HepG2 (cell line): Measurements from ENCODE around the gene CAMTA1. TPM values are rescaled to one million over a fixed set of nuclear protein-coding genes. Genes with fewer than 3 reads are reported as not detected.

ENCODE experiments used
- ATAC-seq: fragments of 200-7000 bp; cut with Tn5 transposase; 3 replicates; pipeline ENCODE4 v1.9.1; 2020; ENCODE audit warnings: mild to moderate bottlenecking, moderate library complexity
- BruUV-seq: library from RNA; stranded (reverse); fragments of 400-500 nt; replicated peaks from 2 replicates; lab custom pipeline; 2021; lab: Mats Ljungman, UMichigan
- CTCF ChIA-PET: fragments of 300-600 bp; formaldehyde crosslinking; extraction: SDS; loops from one replicate; lab custom pipeline; 2021; ENCODE audit warnings: low total read pairs, inconsistent platforms, low intra/inter-chr PET ratio; lab: Yijun Ruan, JAX
- POLR2A ChIA-PET: fragments of 350-600 bp; sonication (Branson Sonifier 250); formaldehyde crosslinking; loops from one replicate; lab custom pipeline; 2020; ENCODE audit warnings: antibody characterized with exemption, inconsistent platforms; lab: Yijun Ruan, JAX
- DNase-seq: peaks from one replicate; pipeline ENCODE4 v3.0.0-alpha.2; 2015; ENCODE audit warnings: low spot score
- FAIRE-seq: peaks from 3 replicates; lab custom pipeline; 2011; peaks lifted over from hg19 to GRCh38; lab: Jason Lieb, UNC
- H2AFZ ChIP-seq: one replicate; pipeline ENCODE4 v1.6.1; 2011; ENCODE audit warnings: low read length, inconsistent platforms
- H3K27ac ChIP-seq: fragments of 300-600 bp; 3 replicates; pipeline ENCODE4 v1.8.0; 2011; ENCODE audit warnings: mixed run types, mild to moderate bottlenecking, mixed read lengths, low read length, inconsistent platforms; ENCODE audit not compliant: insufficient read depth; ENCODE audit errors: extremely low read length
- H3K27me3 ChIP-seq, 2 experiments: fragments of 200-600 bp in 1 of 2; 2 replicates in 1 of 2; 3 replicates in 1 of 2; pipeline versions ENCODE4 v1.6.0 to v1.8.0; 2011; ENCODE audit warnings: low read length in 2 of 2, mild to moderate bottlenecking in 2 of 2, moderate library complexity in 2 of 2, inconsistent platforms in 1 of 2; ENCODE audit not compliant: insufficient read depth in 2 of 2, control insufficient read depth in 1 of 2
- H3K36me3 ChIP-seq, 2 experiments: fragments of 200-600 bp in 1 of 2; replicated peaks in 1 of 2; 2 replicates in 1 of 2; 3 replicates in 1 of 2; pipeline versions ENCODE4 v1.5.1 to v1.8.0; 2011; ENCODE audit warnings: low read length in 2 of 2, inconsistent platforms in 1 of 2; ENCODE audit not compliant: insufficient read depth in 2 of 2, control insufficient read depth in 1 of 2
- H3K4me1 ChIP-seq: 2 replicates; pipeline ENCODE4 v1.5.1; 2012; ENCODE audit warnings: low read length, inconsistent platforms; ENCODE audit not compliant: insufficient read depth
- H3K4me2 ChIP-seq: 2 replicates; pipeline ENCODE4 v1.6.0; 2011; ENCODE audit warnings: low read depth, low read length, inconsistent platforms
- H3K4me3 ChIP-seq, 3 experiments: fragments of 200-600 bp in 1 of 3; sonication (generic), shearing (Covaris generic) in 1 of 3; replicated peaks in 1 of 3; 2 replicates each; pipeline ENCODE4 v1.5.1; 2011 to 2016; ENCODE audit warnings: low read length in 3 of 3, inconsistent platforms in 2 of 3, low read depth in 2 of 3, mild to moderate bottlenecking in 2 of 3, control low read depth in 1 of 3, mixed read lengths in 1 of 3; ENCODE audit not compliant: insufficient read depth in 1 of 3
- H3K79me2 ChIP-seq: one replicate; pipeline ENCODE4 v1.6.1; 2011; ENCODE audit warnings: low read length, inconsistent platforms; ENCODE audit not compliant: insufficient read depth
- H3K9ac ChIP-seq: 2 replicates; pipeline ENCODE4 v1.6.0; 2011; ENCODE audit warnings: mild to moderate bottlenecking, low read depth, low read length, inconsistent platforms; ENCODE audit not compliant: insufficient read depth
- H3K9me3 ChIP-seq: 2 replicates; pipeline ENCODE4 v1.5.1; 2012; ENCODE audit warnings: mild to moderate bottlenecking, low read length
- H4K20me1 ChIP-seq: 2 replicates; pipeline ENCODE4 v1.6.0; 2011; ENCODE audit warnings: inconsistent platforms, mild to moderate bottlenecking, low read length, moderate library complexity; ENCODE audit not compliant: insufficient read depth
- AFF4 ChIP-seq: sonication (generic); formaldehyde crosslinking; IDR thresholded peaks from 2 replicates; pipeline ENCODE4 v1.4.0; 2020; ENCODE audit warnings: missing genetic modification reagents
- CHCHD3 ChIP-seq: sonication (generic); formaldehyde crosslinking; IDR thresholded peaks from 2 replicates; pipeline ENCODE4 v1.8.0; 2022; ENCODE audit warnings: mild to moderate bottlenecking, missing genetic modification reagents, moderate library complexity
- ELF1 ChIP-seq: sonication (generic); formaldehyde crosslinking; IDR thresholded peaks from 2 replicates; pipeline ENCODE4 v1.4.0; 2020; ENCODE audit warnings: missing genetic modification reagents
- GABPB1 ChIP-seq: IDR thresholded peaks from 2 replicates; pipeline ENCODE4 v1.6.1; 2016; ENCODE audit warnings: mild to moderate bottlenecking, missing genetic modification reagents, moderate library complexity, missing compliant biosample characterization
- KLF11 ChIP-seq: IDR thresholded peaks from 2 replicates; pipeline ENCODE4 v1.6.1; 2016; ENCODE audit warnings: missing compliant biosample characterization
- MYNN ChIP-seq: sonication (generic); formaldehyde crosslinking; IDR thresholded peaks from 2 replicates; pipeline ENCODE4 v1.4.0; 2020; ENCODE audit warnings: mild to moderate bottlenecking, low read depth, missing genetic modification reagents
- REL ChIP-seq: sonication (generic); formaldehyde crosslinking; conservative IDR thresholded peaks from 2 replicates; pipeline ENCODE4 v1.8.0; 2022; ENCODE audit warnings: mild to moderate bottlenecking, missing genetic modification reagents, moderate library complexity
- SMAD1 ChIP-seq: sonication (generic); formaldehyde crosslinking; IDR thresholded peaks from 2 replicates; pipeline ENCODE4 v1.4.0; 2020; ENCODE audit warnings: missing genetic modification reagents, low read depth, mild to moderate bottlenecking, borderline replicate concordance
- ZFP82 ChIP-seq: sonication (generic); formaldehyde crosslinking; IDR thresholded peaks from 2 replicates; pipeline ENCODE4 v1.5.1; 2020; ENCODE audit warnings: mild to moderate bottlenecking, missing genetic modification reagents, borderline replicate concordance
- ZNF281 ChIP-seq: sonication (generic); formaldehyde crosslinking; IDR thresholded peaks from 2 replicates; pipeline ENCODE4 v1.4.0; 2020; ENCODE audit warnings: missing genetic modification reagents, borderline replicate concordance
- ZNF747 ChIP-seq: sonication (generic); formaldehyde crosslinking; IDR thresholded peaks from 2 replicates; pipeline ENCODE4 v1.8.1; 2023; ENCODE audit warnings: missing genetic modification reagents, mild to moderate bottlenecking, borderline replicate concordance
- WGBS: methylation state at CpG from one replicate; pipeline ENCODE4 v1.1.6; 2017; ENCODE audit warnings: low lambda C conversion rate; 5-methylcytosine and 5-hydroxymethylcytosine counted together
- in situ Hi-C: cut with HindIII; loops from 2 replicates; pipeline ENCODE4 v1.10.0; 2017; ENCODE audit warnings: low pct_unique_long_range_greater_than_20kb; ENCODE audit not compliant: extremely low pct_ligation_motif_present
- intact Hi-C: fragments of 100-400 bp; cut with micrococcal nuclease; formaldehyde crosslinking; loops from one replicate; pipeline ENCODE4 v1.10.0; 2022; ENCODE audit not compliant: unreplicated experiment
- polyA plus RNA-seq, 8 experiments: library from polyadenylated mRNA; depleted of rRNA in 3 of 8; stranded (reverse) in 7 of 8; unstranded in 1 of 8; fragments of >200 nt; fragmentation: Illumina TruSeq in 4 of 8; extraction: Trizol in 4 of 8; gene quantifications; 2 replicates each; pipeline versions ENCODE4 v1.2.1 to v1.2.3, GENCODE V29; 2011 to 2016; ENCODE audit warnings: low read depth in 4 of 8, missing spikeins in 1 of 8, mixed read lengths in 1 of 8; ENCODE audit not compliant: insufficient read depth in 1 of 8
- total RNA-seq, 5 experiments: library from RNA; depleted of rRNA; stranded (reverse); fragments of >200 nt; fragmentation: Illumina TruSeq; extraction: Trizol; gene quantifications; 2 replicates each; pipeline ENCODE4 v1.2.3, GENCODE V29; 2016; ENCODE audit warnings: low read depth in 1 of 5

The CAMTA1 gene
- total and polyA plus RNA-seq, 2 of the 13 experiments (the other 11 are each of a cell fraction or from before 2014, with no cell fraction given), result 25.0 to 36.4 TPM

- H3K79me2 ChIP-seq, result no peaks in the 10 kb centered on the region
- no peak overlapping the region for H3K9ac ChIP-seq
- TF ChIP-seq GABPB1 (no peak), KLF11 (no peak), REL (CRISPR knock-in tag) (no peak)
- CTCF ChIA-PET, result no interaction called here
- 15% methylated on average over 13 of the region's 14 CpGs for WGBS
- no peak for ATAC-seq
- no peak overlapping the region for H3K4me3 ChIP-seq
- BruUV-seq, result no TSS peak
- POLR2A ChIA-PET, result no interaction called here
- no peak for DNase-seq
- H3K9me3 ChIP-seq, result no peaks in the 10 kb centered on the region
- H3K4me2 ChIP-seq, result no peak overlapping the region
- in situ Hi-C loops (no loop called here), intact Hi-C loops (no loop called here)
- H3K4me1 ChIP-seq, result no peaks in the 10 kb centered on the region
- peaks cover 4 to 15% of the 10 kb centered on the region in 2 experiments for H3K27me3 ChIP-seq
- H2AFZ ChIP-seq, result no peak overlapping the region
- H3K36me3 ChIP-seq, result no peaks in the 10 kb centered on the region
- FAIRE-seq, result no peak
- no peak overlapping the region for H3K27ac ChIP-seq
- no peaks in the 10 kb centered on the region for H4K20me1 ChIP-seq
These were observed 588.8 kb downstream of the CAMTA1 start for GRCh38 chr1:7373876-7374562.

GRCh38 chr1:7374563-7375160 lies 589.4 kb downstream of the CAMTA1 start:
- Histone ChIP-seq H3K27me3 (peaks cover 4 to 20% of the 10 kb centered on the region in 2 experiments), H3K27ac (no peak overlapping the region), H3K9me3 (no peaks in the 10 kb centered on the region), H3K4me2 (no peak overlapping the region), H2AFZ (no peak overlapping the region), H4K20me1 (no peaks in the 10 kb centered on the region), H3K36me3 (no peaks in the 10 kb centered on the region), H3K9ac (no peak overlapping the region), H3K79me2 (no peaks in the 10 kb centered on the region), H3K4me1 (no peaks in the 10 kb centered on the region), H3K4me3 (no peak overlapping the region)
- no TSS peak for BruUV-seq
- intact Hi-C loops (no loop called here), in situ Hi-C loops (no loop called here)
- ATAC-seq, result no peak
- no peak for DNase-seq
- ChIA-PET POLR2A (no interaction called here), CTCF (no interaction called here)
- FAIRE-seq, result no peak
- 50% methylated on average over 5 of the region's 12 CpGs for WGBS
- TF ChIP-seq ZFP82 (no peak), AFF4 (CRISPR knock-in tag) (no peak), MYNN (CRISPR knock-in tag) (no peak), SMAD1 (CRISPR knock-in tag) (no peak), ZNF747 (no peak), ZNF281 (CRISPR knock-in tag) (no peak), CHCHD3 (CRISPR knock-in tag) (no peak), ELF1 (CRISPR knock-in tag) (no peak)
